ENCODE measurements around the gene KAZN.

DNA sequence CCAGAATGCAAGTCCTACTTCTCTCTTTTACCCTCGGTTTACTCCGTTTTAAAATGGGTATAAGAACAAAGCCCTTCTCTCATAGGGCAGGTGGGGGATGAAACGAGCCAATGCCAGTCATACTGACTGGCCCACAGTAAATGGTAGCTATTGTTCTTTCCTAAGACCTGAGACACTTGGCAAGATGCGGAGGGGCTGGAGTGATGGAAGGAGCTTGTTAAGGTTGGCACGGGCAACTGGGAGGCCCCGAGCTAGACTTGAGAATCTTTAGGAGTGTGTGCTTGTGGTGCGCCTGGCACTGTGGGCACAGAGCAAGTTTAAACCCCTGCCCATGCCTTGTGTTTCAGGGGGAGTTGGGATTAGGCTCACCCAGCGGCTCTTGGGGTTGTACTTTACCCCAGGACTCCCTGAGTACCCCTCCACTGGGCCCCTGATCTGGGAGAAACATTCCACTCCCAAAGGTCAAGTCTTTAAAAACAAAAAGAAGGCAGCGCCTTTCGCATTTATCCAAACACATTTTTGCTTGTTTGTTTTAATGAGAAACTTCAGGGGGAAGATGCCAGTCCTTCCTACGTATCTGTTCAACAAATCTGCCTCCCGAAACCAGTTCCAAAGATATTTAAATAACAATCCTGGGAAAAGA lies 314.5 kb downstream of the KAZN start:
- TF ChIP-seq EZH2 (optimal IDR thresholded peaks at IDR 0.05; ENCODE audit: low read depth, low read length), result no peak
- TF ChIP-seq, protein P1, sequence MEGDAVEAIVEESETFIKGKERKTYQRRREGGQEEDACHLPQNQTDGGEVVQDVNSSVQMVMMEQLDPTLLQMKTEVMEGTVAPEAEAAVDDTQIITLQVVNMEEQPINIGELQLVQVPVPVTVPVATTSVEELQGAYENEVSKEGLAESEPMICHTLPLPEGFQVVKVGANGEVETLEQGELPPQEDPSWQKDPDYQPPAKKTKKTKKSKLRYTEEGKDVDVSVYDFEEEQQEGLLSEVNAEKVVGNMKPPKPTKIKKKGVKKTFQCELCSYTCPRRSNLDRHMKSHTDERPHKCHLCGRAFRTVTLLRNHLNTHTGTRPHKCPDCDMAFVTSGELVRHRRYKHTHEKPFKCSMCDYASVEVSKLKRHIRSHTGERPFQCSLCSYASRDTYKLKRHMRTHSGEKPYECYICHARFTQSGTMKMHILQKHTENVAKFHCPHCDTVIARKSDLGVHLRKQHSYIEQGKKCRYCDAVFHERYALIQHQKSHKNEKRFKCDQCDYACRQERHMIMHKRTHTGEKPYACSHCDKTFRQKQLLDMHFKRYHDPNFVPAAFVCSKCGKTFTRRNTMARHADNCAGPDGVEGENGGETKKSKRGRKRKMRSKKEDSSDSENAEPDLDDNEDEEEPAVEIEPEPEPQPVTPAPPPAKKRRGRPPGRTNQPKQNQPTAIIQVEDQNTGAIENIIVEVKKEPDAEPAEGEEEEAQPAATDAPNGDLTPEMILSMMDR (IDR thresholded peaks at IDR 0.05; ENCODE audit: low read length), result no peak
- TF ChIP-seq EZH2phosphoT487 (IDR thresholded peaks at IDR 0.05; ENCODE audit: low read length), result no peak

Measured in MM.1S (cell line).